HAP-1 (cell line): Measurements from ENCODE around the gene RALGPS1.

Experiments used
- DNase-seq, 2 experiments: peaks; one replicate each; pipeline ENCODE4 v3.0.0-alpha.2; 2016 to 2020; ENCODE audit warnings: low spot score in 2 of 2
- H3K27me3 ChIP-seq: fragments of 250-450 bp; sonication (Bioruptor Pico); 2 replicates; pipeline ENCODE4 v1.5.1; 2020; ENCODE audit warnings: low read depth, mild to moderate bottlenecking, moderate library complexity
- H3K36me3 ChIP-seq: fragments of 250-450 bp; sonication (Bioruptor Pico); replicated peaks from 2 replicates; pipeline ENCODE4 v1.5.1; 2020; ENCODE audit warnings: mild to moderate bottlenecking
- H3K4me1 ChIP-seq: fragments of 250-450 bp; sonication (Bioruptor Pico); 2 replicates; pipeline ENCODE4 v1.5.1; 2020; ENCODE audit warnings: mild to moderate bottlenecking
- H3K4me3 ChIP-seq: fragments of 250-450 bp; sonication (Bioruptor Pico); 2 replicates; pipeline ENCODE4 v1.5.1; 2020; ENCODE audit warnings: mild to moderate bottlenecking, moderate library complexity
- H3K9me3 ChIP-seq: fragments of 250-450 bp; sonication (Bioruptor Pico); 2 replicates; pipeline ENCODE4 v1.5.1; 2020; ENCODE audit warnings: mild to moderate bottlenecking, moderate library complexity
- in situ Hi-C: fragments of 300-500 bp; cut with MboI; formaldehyde crosslinking; loops from 3 replicates; pipeline ENCODE4 v1.14.3; 2020; ENCODE audit warnings: low sequenced_read_pairs, inconsistent platforms, mixed read lengths

Gene RALGPS1

DNA sequence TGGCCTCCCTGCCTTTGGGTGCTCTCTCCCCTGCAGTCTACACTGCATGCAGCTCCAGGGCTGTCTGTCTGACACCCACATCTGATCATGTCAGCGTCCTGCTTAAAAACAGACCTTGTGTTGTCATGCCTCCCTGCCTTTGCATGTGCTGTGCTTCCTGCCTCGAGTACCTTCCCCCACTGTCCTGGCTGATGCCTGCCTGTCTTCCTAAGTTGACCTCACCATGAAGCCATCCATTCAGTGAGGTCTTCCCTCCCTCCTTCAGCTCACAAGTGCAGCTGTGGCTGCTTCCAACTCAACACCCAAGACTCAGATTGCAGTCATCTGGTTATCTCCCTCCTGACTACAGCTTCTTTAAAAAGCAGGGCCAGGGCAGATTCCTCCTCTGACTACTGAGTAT is 202.4 kb downstream of the RALGPS1 start:
- no peaks in the 10 kb centered on the region for H3K36me3 ChIP-seq
- H3K4me1 ChIP-seq, result no peaks in the 10 kb centered on the region
- H3K4me3 ChIP-seq, result no peak overlapping the region
- no peak for DNase-seq
- H3K27me3 ChIP-seq, result no peaks in the 10 kb centered on the region
- in situ Hi-C loops, result no loop called here
- H3K9me3 ChIP-seq, result no peaks in the 10 kb centered on the region

DNA sequence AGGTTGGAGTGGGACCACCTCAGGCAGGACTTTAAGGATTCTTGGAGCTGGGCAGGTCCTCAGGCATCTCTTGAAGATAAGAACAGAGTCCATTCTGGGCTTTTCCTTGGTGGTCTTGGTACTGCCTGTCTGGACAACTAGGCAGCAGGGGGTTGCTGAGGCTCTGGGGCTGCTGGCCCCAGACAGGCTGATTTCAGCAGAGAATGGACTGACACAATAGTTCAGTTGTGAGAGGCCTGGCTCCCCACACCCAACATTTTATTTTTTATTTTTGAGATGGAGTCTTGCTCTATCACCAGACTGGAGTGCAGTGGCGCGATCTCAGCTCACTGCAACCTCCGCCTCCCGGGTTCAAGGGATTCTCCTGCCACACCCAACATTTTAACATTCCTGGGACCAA is 203.2 kb downstream of the RALGPS1 start:
- no peak for DNase-seq
- Histone ChIP-seq H3K36me3 (no peaks in the 10 kb centered on the region), H3K27me3 (no peaks in the 10 kb centered on the region), H3K4me3 (no peak overlapping the region), H3K9me3 (no peaks in the 10 kb centered on the region), H3K4me1 (peaks cover 1% of the 10 kb centered on the region; the same call in 1 of the 2 replicates)
- in situ Hi-C loops, result no loop called here

- in situ Hi-C loops, result no loop called here
- no peak for DNase-seq
- no peaks in the 10 kb centered on the region for H3K36me3 ChIP-seq
- no peaks in the 10 kb centered on the region for H3K27me3 ChIP-seq
- H3K9me3 ChIP-seq, result no peaks in the 10 kb centered on the region
- H3K4me3 ChIP-seq, result no peak overlapping the region
- H3K4me1 ChIP-seq, result peaks cover 5% of the 10 kb centered on the region; the same call in 1 of the 2 replicates
Observed at GRCh38 chr9:127118597-127119319, 204.2 kb downstream of the RALGPS1 start.

DNA sequence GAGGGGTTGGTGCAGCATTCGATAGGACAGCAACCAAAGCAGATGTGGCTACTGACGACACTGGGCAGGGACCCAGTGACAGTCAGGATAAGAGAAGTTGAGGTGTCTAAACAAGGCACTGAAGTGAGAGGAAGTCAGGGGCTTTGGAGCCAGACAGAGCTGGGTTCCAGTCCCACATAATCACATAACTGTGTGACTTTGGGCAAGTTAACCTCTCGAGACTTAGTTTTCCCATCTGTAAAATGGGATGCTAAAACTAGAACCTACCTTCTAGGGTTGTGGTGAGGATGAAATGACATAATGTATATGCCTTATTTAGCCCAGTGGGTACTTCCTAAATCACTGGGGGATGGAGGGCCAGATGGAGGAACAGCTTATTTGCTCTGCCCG is 204.7 kb downstream of the RALGPS1 start:
- no peaks in the 10 kb centered on the region for H3K9me3 ChIP-seq
- H3K4me1 ChIP-seq, result peaks cover 5% of the 10 kb centered on the region; the same call in 1 of the 2 replicates
- no peaks in the 10 kb centered on the region for H3K27me3 ChIP-seq
- in situ Hi-C loops, result no loop called here
- DNase-seq, result no peak
- H3K4me3 ChIP-seq, result no peak overlapping the region
- H3K36me3 ChIP-seq, result no peaks in the 10 kb centered on the region

DNA sequence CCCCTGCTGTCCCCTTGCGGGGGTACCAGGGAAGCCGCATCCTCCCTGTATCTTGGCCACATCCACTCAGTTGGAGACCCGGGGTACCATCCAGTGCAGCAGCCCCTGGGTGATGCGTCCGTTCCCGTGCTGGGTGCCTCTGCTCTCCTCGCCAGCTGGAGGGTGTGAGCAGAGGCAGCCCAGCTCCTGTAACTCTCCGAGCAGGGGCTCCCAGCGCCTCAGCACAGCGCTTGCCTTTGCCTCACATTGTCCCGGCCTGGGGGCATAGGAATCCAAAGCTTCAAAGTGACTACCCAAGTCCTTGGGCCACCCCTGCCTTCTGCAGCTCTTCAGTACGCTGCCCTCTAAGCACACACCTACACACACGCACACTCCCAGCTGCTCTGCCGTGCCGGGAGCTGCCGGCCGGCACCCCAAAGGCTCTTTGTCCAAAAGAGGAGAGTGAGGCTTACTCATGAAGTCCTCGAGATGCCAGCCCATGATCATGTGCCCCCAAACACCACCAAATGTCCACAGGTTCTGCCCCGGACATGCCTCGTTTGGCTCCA is 207.1 kb downstream of the RALGPS1 start:
- peaks cover 5% of the 10 kb centered on the region; the same call in 1 of the 2 replicates for H3K4me1 ChIP-seq
- in situ Hi-C loops, result no loop called here
- DNase-seq, result no peak
- no peaks in the 10 kb centered on the region for H3K36me3 ChIP-seq
- H3K4me3 ChIP-seq, result no peak overlapping the region
- H3K9me3 ChIP-seq, result no peaks in the 10 kb centered on the region
- no peaks in the 10 kb centered on the region for H3K27me3 ChIP-seq

GRCh38 chr9:127122176-127123063 is 207.8 kb downstream of the RALGPS1 start, which contains the start of gene ANGPTL2:
TSS of gene ANGPTL2 (minus strand) at chr9:127122635. CDS start at chr9:127108731, 13,904 bp downstream.
- H3K4me1 ChIP-seq, result peaks cover 5% of the 10 kb centered on the region; the same call in 1 of the 2 replicates
- H3K27me3 ChIP-seq, result no peaks in the 10 kb centered on the region
- DNase-seq, result peak in 1 of 2 experiments; percentile 68
- H3K4me3 ChIP-seq, result 0 out of 2 replicates have a peak within 1 kb of the TSS, but pooled peaks have one; percentile 2
- H3K9me3 ChIP-seq, result no peaks in the 10 kb centered on the region
- no peaks in the 10 kb centered on the region for H3K36me3 ChIP-seq
- in situ Hi-C loops, result no loop called here

- Histone ChIP-seq H3K4me3 (no peak overlapping the region), H3K36me3 (no peaks in the 10 kb centered on the region), H3K4me1 (peaks cover 5% of the 10 kb centered on the region; the same call in 1 of the 2 replicates), H3K9me3 (no peaks in the 10 kb centered on the region), H3K27me3 (no peaks in the 10 kb centered on the region)
- no peak for DNase-seq
- in situ Hi-C loops, result no loop called here
Observed at GRCh38 chr9:127123064-127123890, 208.7 kb downstream of the RALGPS1 start.

DNA sequence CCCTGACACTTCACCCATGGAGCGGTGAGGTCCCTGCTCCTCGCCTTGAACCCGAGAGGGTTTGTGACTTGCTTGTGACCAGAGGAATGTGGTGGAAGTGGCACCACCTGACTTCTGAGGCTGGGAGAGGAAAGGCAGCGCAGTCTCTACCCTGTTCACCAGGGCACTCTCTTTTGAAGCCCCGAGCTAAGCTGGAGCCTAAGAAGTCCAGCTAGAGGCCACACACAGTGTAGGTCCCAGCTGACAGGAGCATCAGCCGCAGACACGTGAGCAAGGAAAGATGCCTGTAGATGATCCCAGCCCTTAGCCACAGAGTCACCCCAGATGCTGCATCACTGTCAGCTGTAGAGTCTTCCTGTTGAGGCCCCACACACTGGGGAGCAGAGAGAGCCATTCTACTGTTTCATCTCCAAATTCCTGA is 209.5 kb downstream of the RALGPS1 start:
- Histone ChIP-seq H3K9me3 (no peaks in the 10 kb centered on the region), H3K4me1 (peaks cover 5% of the 10 kb centered on the region; the same call in 1 of the 2 replicates), H3K27me3 (no peaks in the 10 kb centered on the region), H3K4me3 (no peak overlapping the region), H3K36me3 (no peaks in the 10 kb centered on the region)
- in situ Hi-C loops, result no loop called here
- DNase-seq, result no peak

- H3K27me3 ChIP-seq, result no peaks in the 10 kb centered on the region
- no peak for DNase-seq
- H3K4me1 ChIP-seq, result peaks cover 5% of the 10 kb centered on the region; the same call in 1 of the 2 replicates
- H3K36me3 ChIP-seq, result no peaks in the 10 kb centered on the region
- in situ Hi-C loops, result no loop called here
- H3K4me3 ChIP-seq, result no peak overlapping the region
- H3K9me3 ChIP-seq, result no peaks in the 10 kb centered on the region
Observed at GRCh38 chr9:127124792-127125191, 210.2 kb downstream of the RALGPS1 start.

DNA sequence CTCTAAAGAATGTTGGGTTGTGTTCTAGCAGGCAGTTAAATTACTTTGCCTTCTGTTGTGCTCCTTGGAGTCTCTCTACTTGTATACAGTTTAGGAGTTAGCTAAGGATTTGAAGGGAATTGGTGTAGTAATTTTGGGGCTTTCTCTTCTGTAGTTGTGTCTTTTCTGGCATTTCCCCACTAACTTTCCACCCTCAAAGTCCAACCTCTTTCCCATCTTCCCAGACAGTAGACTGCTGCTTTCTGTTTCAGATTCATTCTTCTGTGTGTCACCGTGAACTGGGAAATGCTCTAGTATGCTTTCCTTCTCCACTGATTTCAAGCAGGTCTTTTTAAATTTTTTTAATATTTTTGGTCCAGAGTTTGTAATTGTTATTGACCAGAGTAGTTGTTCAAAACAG is 212.4 kb downstream of the RALGPS1 start:
- no peak overlapping the region for H3K4me3 ChIP-seq
- H3K9me3 ChIP-seq, result no peaks in the 10 kb centered on the region
- H3K4me1 ChIP-seq, result peaks cover 5% of the 10 kb centered on the region; the same call in 1 of the 2 replicates
- no peaks in the 10 kb centered on the region for H3K36me3 ChIP-seq
- H3K27me3 ChIP-seq, result no peaks in the 10 kb centered on the region
- in situ Hi-C loops, result no loop called here
- no peak for DNase-seq

GRCh38 chr9:127128341-127129072 is 213.9 kb downstream of the RALGPS1 start:
- Histone ChIP-seq H3K9me3 (no peaks in the 10 kb centered on the region), H3K4me1 (no peaks in the 10 kb centered on the region), H3K27me3 (no peaks in the 10 kb centered on the region), H3K36me3 (no peaks in the 10 kb centered on the region), H3K4me3 (no peak overlapping the region)
- DNase-seq, result no peak
- in situ Hi-C loops, result no loop called here

GRCh38 chr9:127129073-127129717 is 214.6 kb downstream of the RALGPS1 start:
- Histone ChIP-seq H3K27me3 (no peaks in the 10 kb centered on the region), H3K36me3 (no peaks in the 10 kb centered on the region), H3K9me3 (no peaks in the 10 kb centered on the region), H3K4me3 (no peak overlapping the region), H3K4me1 (no peaks in the 10 kb centered on the region)
- in situ Hi-C loops, result no loop called here
- no peak for DNase-seq
